ENCODE data around the gene LMNB1.
"Not testable (repeated sequence)": the region's sequence is repeated elsewhere in the genome, so short reads cannot be mapped to it uniquely, and the experiment has no call there.

The LMNB1 gene

GRCh38 chr5:126780165-126780827 is 3.4 kb downstream of the LMNB1 start:
- DNase-seq, result peak; percentile 32 to 51

GRCh38 chr5:126788409-126788808 is 11.5 kb downstream of the LMNB1 start:
- DNase-seq, result peak in 1 of 2 donors; percentile 32

- DNase-seq, result no peak
These were observed 16.2 kb downstream of the LMNB1 start for GRCh38 chr5:126793097-126793496.

- not testable (repeated sequence) for DNase-seq
These were observed 16.7 kb downstream of the LMNB1 start for GRCh38 chr5:126793648-126794047.

GRCh38 chr5:126794157-126794828 is 17.4 kb downstream of the LMNB1 start:
- DNase-seq, result no peak

- DNase-seq, result no peak
These were observed 22.8 kb downstream of the LMNB1 start for GRCh38 chr5:126799780-126800179.

- no peak for DNase-seq
These were observed 24.4 kb downstream of the LMNB1 start for GRCh38 chr5:126801174-126801991.

- no peak for DNase-seq
These were observed 25.0 kb downstream of the LMNB1 start for GRCh38 chr5:126801992-126802294.

- no peak for DNase-seq
These were observed 28.1 kb downstream of the LMNB1 start for GRCh38 chr5:126805063-126805462.

- DNase-seq, result no peak
These were observed 31.6 kb downstream of the LMNB1 start for GRCh38 chr5:126808521-126808988.

- DNase-seq, result no peak
These were observed 33.0 kb downstream of the LMNB1 start for GRCh38 chr5:126809916-126810315.

GRCh38 chr5:126810596-126811380 is 33.9 kb downstream of the LMNB1 start:
- DNase-seq, result no peak

- DNase-seq, result peak; percentile 16 to 42
These were observed 34.7 kb downstream of the LMNB1 start for GRCh38 chr5:126811515-126812198.

- DNase-seq, result no peak
These were observed 35.2 kb downstream of the LMNB1 start for GRCh38 chr5:126812199-126812570.

GRCh38 chr5:126813799-126814198 is 36.9 kb downstream of the LMNB1 start:
- not testable (repeated sequence) for DNase-seq

- no peak for DNase-seq
These were observed 37.9 kb downstream of the LMNB1 start for GRCh38 chr5:126814721-126815404.

GRCh38 chr5:126816649-126817048 is 39.7 kb downstream of the LMNB1 start:
- no peak for DNase-seq

- DNase-seq, result no peak
These were observed 41.8 kb downstream of the LMNB1 start for GRCh38 chr5:126818736-126819135.

- DNase-seq, result no peak
These were observed 42.3 kb downstream of the LMNB1 start for GRCh38 chr5:126819253-126819652.

GRCh38 chr5:126826619-126827215 is 49.8 kb downstream of the LMNB1 start:
- DNase-seq, result no peak

GRCh38 chr5:126829098-126829497 is 52.2 kb downstream of the LMNB1 start:
- DNase-seq, result no peak
